ENCODE results near the gene MAG. TPM values are rescaled to one million over a fixed set of nuclear protein-coding genes. Genes with fewer than 3 reads are reported as not detected.
A peak's percentile ranks its signal among the peaks of the same experiment; 100 is the strongest.

The MAG gene
- total RNA-seq, 1 donor from 2014 or later, result not detected

GRCh38 chr19:35342430-35342829 is 50.5 kb downstream of the MAG start:
- Mint-ChIP-seq H3K4me3 (no peak overlapping the region), H3K27me3 (ENCODE audit: low read depth) (peaks cover 23% of the 10 kb centered on the region), H3K4me1 (no peaks in the 10 kb centered on the region), H3K9me3 (no peaks in the 10 kb centered on the region), H3K27ac (ENCODE audit: unreplicated experiment) (no peak overlapping the region), H3K36me3 (ENCODE audit: low read depth) (no peaks in the 10 kb centered on the region)
- TF ChIP-seq CTCF (conservative IDR thresholded peaks at IDR 0.05), result no peak
- no peak for DNase-seq (ENCODE audit: low read depth, low spot score)

- H3K27me3 Mint-ChIP-seq (ENCODE audit: low read depth), result peaks cover 44% of the 10 kb centered on the region
- H3K4me3 Mint-ChIP-seq, result no peak overlapping the region
- DNase-seq (ENCODE audit: low read depth, low spot score), result no peak
- H3K9me3 Mint-ChIP-seq, result no peaks in the 10 kb centered on the region
- no peak for TF ChIP-seq CTCF (conservative IDR thresholded peaks at IDR 0.05)
- H3K27ac Mint-ChIP-seq (ENCODE audit: unreplicated experiment), result no peak overlapping the region
- H3K4me1 Mint-ChIP-seq, result no peaks in the 10 kb centered on the region
- H3K36me3 Mint-ChIP-seq (ENCODE audit: low read depth), result no peaks in the 10 kb centered on the region
Observed at GRCh38 chr19:35344511-35345031, 52.6 kb downstream of the MAG start.

GRCh38 chr19:35345671-35346111 is 53.7 kb downstream of the MAG start:
- Mint-ChIP-seq H3K4me1 (no peaks in the 10 kb centered on the region), H3K9me3 (no peaks in the 10 kb centered on the region), H3K36me3 (ENCODE audit: low read depth) (no peaks in the 10 kb centered on the region), H3K4me3 (no peak overlapping the region), H3K27me3 (ENCODE audit: low read depth) (peaks cover 46% of the 10 kb centered on the region), H3K27ac (ENCODE audit: unreplicated experiment) (peak overlapping the region; percentile 47)
- no peak for DNase-seq (ENCODE audit: low read depth, low spot score)
- no peak for TF ChIP-seq CTCF (conservative IDR thresholded peaks at IDR 0.05)

GRCh38 chr19:35346193-35347052 is 54.5 kb downstream of the MAG start:
- no peak for DNase-seq (ENCODE audit: low read depth, low spot score)
- H3K36me3 Mint-ChIP-seq (ENCODE audit: low read depth), result no peaks in the 10 kb centered on the region
- H3K27ac Mint-ChIP-seq (ENCODE audit: unreplicated experiment), result no peak overlapping the region
- no peak overlapping the region for H3K4me3 Mint-ChIP-seq
- TF ChIP-seq CTCF (conservative IDR thresholded peaks at IDR 0.05), result no peak
- H3K4me1 Mint-ChIP-seq, result no peaks in the 10 kb centered on the region
- H3K27me3 Mint-ChIP-seq (ENCODE audit: low read depth), result peaks cover 46% of the 10 kb centered on the region
- no peaks in the 10 kb centered on the region for H3K9me3 Mint-ChIP-seq

- no peak within 1 kb of the TSS for H3K4me3 Mint-ChIP-seq
- H3K27ac Mint-ChIP-seq (ENCODE audit: unreplicated experiment), result no peak within 1 kb of the TSS
- H3K36me3 Mint-ChIP-seq (ENCODE audit: low read depth), result no peaks in the 10 kb centered on the region
- DNase-seq (ENCODE audit: low read depth, low spot score), result no peak
- H3K4me1 Mint-ChIP-seq, result no peaks in the 10 kb centered on the region
- peaks cover 41% of the 10 kb centered on the region for H3K27me3 Mint-ChIP-seq (ENCODE audit: low read depth)
- TF ChIP-seq CTCF (conservative IDR thresholded peaks at IDR 0.05), result no peak
- H3K9me3 Mint-ChIP-seq, result no peaks in the 10 kb centered on the region
Observed at GRCh38 chr19:35347171-35347929, 55.4 kb downstream of the MAG start, which contains the start of gene FFAR1. TSS of gene FFAR1 (plus strand) at chr19:35347902. CDS start at chr19:35351552, 3,650 bp downstream.

Data from neural crest cell (in vitro differentiated cells).